ENCODE measurements around the gene NR1D2. TPM values are rescaled to one million over a fixed set of nuclear protein-coding genes. Genes with fewer than 3 reads are reported as not detected.

The NR1D2 gene
- total RNA-seq, 3 donors from 2014 or later = 26.2 to 43.8 (median 37.4) TPM

GRCh38 chr3:23913182-23913581 lies 31.9 kb upstream of the NR1D2 start:
- Histone ChIP-seq H3K36me3 (no peaks in the 10 kb centered on the region), H3K9me3 (no peaks in the 10 kb centered on the region), H3K27ac (no peak overlapping the region), H3K4me1 (peaks cover 0 to 4% of the 10 kb centered on the region in 2 donors), H3K4me3 (no peak overlapping the region), H3K27me3 (no peaks in the 10 kb centered on the region)
- TF ChIP-seq POLR2A (IDR thresholded peaks at IDR 0.05) (no peak), POLR2AphosphoS5 (IDR thresholded peaks at IDR 0.05) (no peak), CTCF (IDR thresholded peaks at IDR 0.05) (no peak)
- intact Hi-C loops (cut with DNase I; ENCODE audit: low total_unique reads) = no loop called here
- DNase-seq (ENCODE audit: low spot score in 2 of 2) = no peak

- Histone ChIP-seq H3K4me3 (no peak overlapping the region), H3K9me3 (no peaks in the 10 kb centered on the region), H3K4me1 (peaks cover 0 to 4% of the 10 kb centered on the region in 2 donors), H3K36me3 (no peaks in the 10 kb centered on the region), H3K27ac (no peak overlapping the region), H3K27me3 (no peaks in the 10 kb centered on the region)
- intact Hi-C loops (cut with DNase I; ENCODE audit: low total_unique reads) = no loop called here
- TF ChIP-seq CTCF (IDR thresholded peaks at IDR 0.05) (no peak), POLR2A (IDR thresholded peaks at IDR 0.05) (no peak), POLR2AphosphoS5 (IDR thresholded peaks at IDR 0.05) (no peak)
- no peak for DNase-seq (ENCODE audit: low spot score in 2 of 2)
These were observed 31.0 kb upstream of the NR1D2 start for GRCh38 chr3:23913873-23914743.

GRCh38 chr3:23915537-23916108 lies 29.5 kb upstream of the NR1D2 start:
- Histone ChIP-seq H3K27ac (peak overlapping the region; percentile 1 to 92), H3K9me3 (no peaks in the 10 kb centered on the region), H3K27me3 (no peaks in the 10 kb centered on the region), H3K4me1 (peaks cover 2 to 4% of the 10 kb centered on the region in 2 donors), H3K36me3 (no peaks in the 10 kb centered on the region), H3K4me3 (peak overlapping the region; percentile 81 to 98 (median 95))
- TF ChIP-seq CTCF (IDR thresholded peaks at IDR 0.05) = no peak
- DNase-seq (ENCODE audit: low spot score in 2 of 2) = no peak
- intact Hi-C loops (cut with DNase I; ENCODE audit: low total_unique reads) = no loop called here

- H3K4me3 ChIP-seq = peak overlapping the region; percentile 81 to 98 (median 95)
- peak overlapping the region; percentile 92 to 99 for H3K27ac ChIP-seq
- peak; percentile 27 to 54 for DNase-seq (ENCODE audit: low spot score in 2 of 2)
- no peaks in the 10 kb centered on the region for H3K9me3 ChIP-seq
- no peaks in the 10 kb centered on the region for H3K36me3 ChIP-seq
- peaks cover 2 to 4% of the 10 kb centered on the region in 2 donors for H3K4me1 ChIP-seq
- no peaks in the 10 kb centered on the region for H3K27me3 ChIP-seq
- TF ChIP-seq POLR2A (IDR thresholded peaks at IDR 0.05) (no peak), CTCF (IDR thresholded peaks at IDR 0.05) (no peak), POLR2AphosphoS5 (IDR thresholded peaks at IDR 0.05) (no peak)
- intact Hi-C loops (cut with DNase I; ENCODE audit: low total_unique reads) = no loop called here
These were observed 28.8 kb upstream of the NR1D2 start for GRCh38 chr3:23916152-23916885.

Data from breast epithelium (tissue), 4 donors.